Hepatic stellate cell (primary cell): ENCODE measurements around the gene EGLN2.
"Not testable (repeated sequence)": the region's sequence is repeated elsewhere in the genome, so short reads cannot be mapped to it uniquely, and the experiment has no call there.

ENCODE experiments used
- DNase-seq: peaks from one replicate; pipeline ENCODE4 v3.0.0; 2011; ENCODE audit warnings: low spot score

Gene EGLN2

DNA sequence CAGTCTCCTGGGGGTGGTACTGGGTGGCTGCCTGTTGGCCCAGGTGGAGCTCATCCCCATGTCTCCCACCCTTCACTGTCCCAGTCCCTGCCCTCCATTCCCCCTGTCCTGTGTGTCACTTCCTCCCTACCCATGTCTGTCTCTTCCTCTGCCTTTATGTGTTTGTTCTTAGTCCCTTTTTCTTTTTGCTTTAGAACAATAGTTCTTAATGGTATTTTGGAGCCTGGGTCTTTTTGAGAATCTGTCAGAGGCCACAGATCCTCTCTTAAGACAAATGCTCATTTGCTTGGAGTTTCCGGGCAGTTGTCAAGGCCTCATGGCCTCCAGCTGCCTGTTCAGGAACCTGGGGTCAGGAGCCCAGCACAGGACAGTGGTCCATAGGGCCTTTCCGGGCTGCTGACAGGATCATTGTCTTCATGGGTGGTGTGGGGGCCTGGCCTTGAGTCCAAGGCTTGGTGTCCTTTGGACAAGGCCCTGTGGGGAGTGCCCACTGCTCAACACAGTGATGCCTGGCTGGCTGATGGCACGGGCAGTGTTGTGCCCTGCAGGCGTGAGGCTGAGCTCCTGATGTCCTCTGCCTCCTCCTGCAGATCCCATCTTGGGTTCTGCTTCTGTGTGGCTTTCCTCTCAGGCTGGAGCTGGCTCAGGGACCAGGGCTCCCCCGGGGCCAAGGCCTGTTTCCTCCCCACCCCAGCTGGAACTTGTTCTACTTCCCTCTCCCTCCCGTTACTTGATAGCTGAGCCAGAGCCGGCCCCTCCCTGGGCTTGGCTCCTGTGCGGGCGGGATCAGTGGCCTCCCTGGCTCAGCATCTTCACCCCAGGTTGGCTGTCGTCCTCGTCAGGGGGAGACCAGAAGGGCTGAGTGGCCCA is 3.5 kb downstream of the EGLN2 start:
- DNase-seq: no peak

- no peak for DNase-seq
These were observed 4.3 kb downstream of the EGLN2 start for GRCh38 chr19:40803170-40803856.

DNA sequence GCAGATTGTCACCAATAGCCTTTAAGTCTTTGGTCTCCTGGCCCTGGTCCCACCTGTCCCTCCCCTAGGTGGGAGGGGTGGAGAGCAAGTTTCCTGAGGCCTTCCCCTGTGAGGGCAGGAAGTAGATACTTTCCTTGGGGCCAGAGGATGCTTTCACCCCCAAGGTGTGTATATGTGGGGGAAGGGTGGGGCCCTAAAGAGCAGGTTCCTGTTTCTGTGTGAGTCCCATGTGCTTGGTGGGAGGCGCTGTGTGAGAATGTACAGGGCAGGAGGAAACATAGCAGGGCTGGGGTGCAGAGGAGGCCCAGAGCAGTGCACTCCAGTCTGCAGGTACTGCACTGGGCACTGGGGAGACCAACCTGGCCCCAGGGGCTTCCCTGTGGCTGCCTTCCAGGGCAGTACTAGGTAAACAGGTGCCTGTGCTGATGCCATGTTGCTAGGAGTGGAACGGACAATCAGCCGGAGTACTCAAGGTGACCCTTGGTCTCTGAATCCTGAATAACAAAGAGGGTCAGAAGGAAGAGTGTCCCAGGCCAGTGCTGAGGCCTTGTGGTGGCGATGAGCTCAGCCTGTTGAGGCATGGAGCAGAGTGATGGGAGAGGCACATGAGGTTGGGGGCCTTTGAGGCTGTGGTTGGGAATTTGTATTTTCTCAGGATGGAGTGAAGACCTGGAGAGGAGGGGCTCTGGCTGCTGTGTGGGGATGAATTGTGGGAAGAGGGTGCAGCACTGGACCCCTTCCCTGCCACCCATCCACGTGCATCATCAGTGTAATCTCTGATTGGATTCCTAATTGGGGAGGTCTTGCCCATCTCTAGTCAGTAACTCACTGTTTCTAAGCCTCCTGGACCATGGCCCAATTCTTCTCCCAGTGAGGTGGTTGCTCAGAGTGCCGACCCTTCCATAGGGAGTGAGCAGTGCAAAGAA is 5.1 kb downstream of the EGLN2 start:
- no peak for DNase-seq

DNA sequence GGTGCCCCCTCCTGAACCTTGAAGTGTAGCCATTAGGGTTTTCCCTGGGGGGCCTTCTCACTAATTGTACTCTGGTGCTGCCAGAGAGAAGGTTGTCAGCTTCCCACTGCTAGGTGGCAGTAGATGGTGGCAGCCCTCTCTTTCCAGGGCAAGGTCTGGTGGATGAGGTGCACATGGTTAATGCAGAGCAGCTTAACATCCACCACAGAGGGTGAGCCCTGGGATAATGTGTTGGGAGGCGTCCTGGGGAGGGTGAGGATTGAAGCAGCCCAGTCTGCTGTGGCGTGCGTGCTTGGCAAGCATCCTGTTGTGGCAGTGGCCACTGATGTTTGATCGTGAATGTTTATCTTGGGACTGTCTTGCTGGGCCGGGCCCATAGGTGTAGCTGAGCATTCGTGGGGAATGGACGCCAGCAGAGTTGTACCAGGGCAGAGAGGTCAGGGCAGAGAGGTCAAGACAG is 5.8 kb downstream of the EGLN2 start:
- no peak for DNase-seq

DNA sequence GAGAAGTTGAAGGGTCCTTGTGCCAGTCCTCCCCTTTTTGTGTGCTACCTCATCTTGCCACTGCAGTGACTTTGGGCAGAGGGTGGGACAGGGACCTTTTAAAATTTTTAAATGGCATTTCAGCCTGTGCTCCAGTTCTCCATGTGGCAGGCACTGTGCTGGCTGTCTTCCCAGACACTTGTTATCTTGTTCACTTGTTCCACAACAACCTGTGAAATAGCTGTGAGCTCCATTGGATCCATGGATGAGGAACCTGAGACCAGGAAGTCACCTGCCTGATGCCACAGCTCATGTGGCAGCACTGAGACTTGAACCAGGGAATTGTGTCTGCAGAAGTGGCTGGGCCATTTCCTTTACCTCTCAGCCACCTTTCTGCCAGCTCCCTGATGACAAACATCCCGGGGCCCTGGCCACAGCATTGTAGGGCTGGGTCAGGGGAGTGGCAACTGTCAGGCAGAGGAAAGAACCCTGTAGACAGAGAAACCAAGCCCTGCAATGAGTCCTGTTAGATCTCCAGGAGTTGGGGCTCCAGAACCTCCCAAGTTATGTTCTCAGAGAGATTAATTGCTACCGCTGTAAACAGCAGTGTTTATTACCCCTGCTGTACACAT is 6.4 kb downstream of the EGLN2 start:
- DNase-seq: no peak

- DNase-seq: peak; percentile 100
These were observed 7.6 kb downstream of the EGLN2 start for GRCh38 chr19:40806423-40807146.

GRCh38 chr19:40807147-40808020 is 8.4 kb downstream of the EGLN2 start:
- no peak for DNase-seq

DNA sequence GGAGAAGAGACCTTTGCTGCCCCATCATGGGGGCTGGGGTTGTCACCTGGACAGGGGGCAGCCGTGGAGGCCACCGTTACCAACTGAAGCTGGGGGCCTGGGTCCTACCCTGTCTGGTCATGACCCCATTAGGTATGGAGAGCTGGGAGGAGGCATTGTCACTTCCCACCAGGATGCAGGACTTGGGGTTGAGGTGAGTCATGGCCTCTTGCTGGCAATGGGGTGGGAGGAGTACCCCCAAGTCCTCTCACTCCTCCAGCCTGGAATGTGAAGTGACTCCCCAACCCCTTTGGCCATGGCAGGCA is 9.0 kb downstream of the EGLN2 start:
- DNase-seq: no peak

GRCh38 chr19:40808497-40808896 is 9.5 kb downstream of the EGLN2 start:
- DNase-seq: no peak

DNA sequence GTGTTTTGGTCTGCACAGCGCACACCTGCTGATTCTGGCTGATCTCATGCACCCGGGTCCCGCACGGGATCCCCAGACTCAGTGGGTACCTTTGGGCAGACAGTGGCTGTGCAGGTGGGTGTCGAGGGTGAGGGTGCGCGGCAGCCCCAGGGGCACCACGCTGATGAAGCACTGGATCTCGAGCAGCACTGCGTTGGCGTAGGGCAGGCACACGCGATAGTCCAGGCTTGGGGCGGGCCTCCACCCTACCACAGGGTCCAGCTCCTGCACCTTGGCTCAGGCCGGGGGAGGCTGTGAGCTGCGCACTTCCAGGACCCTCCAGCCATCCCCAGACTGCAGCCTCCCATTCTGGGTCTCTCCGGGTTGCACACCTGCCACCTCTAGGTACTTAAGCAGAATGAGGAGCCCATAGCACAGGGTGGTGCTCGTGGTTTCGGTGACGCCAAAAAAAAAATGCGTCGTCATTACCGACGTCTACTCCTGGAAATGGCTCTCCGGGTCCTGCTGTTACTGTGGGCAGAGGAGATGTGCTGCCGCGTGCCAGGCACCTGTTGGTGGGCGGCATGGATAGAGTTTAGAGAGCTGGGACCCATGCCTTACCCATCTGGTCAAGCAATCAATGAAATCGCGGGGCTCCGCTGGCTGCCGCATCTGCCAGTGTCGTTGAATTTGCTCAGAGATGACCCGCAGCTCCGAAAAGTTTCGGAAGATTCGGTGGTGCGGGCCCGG is 10.5 kb downstream of the EGLN2 start:
- DNase-seq: no peak

DNA sequence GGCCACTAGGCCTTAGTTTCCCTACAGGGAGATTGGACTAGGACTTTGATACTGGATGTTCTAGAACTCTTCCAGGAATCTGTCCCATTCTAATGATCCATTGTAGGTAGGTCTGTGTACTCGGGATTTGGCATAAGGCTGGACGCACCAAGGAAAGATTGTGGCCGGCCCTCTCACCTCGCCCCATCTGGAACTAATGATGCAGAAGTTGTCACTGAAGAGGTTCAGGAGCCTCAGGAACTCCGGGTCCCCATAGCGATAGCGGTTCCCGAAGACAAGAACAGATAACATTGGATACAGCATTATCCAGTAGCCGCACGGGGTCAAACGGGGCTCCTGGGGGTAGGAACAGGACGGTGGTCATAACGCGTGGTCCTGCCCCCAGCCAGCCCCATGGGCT is 11.2 kb downstream of the EGLN2 start:
- no peak for DNase-seq

GRCh38 chr19:40810649-40811408 is 11.8 kb downstream of the EGLN2 start:
- DNase-seq: peak; percentile 54

DNA sequence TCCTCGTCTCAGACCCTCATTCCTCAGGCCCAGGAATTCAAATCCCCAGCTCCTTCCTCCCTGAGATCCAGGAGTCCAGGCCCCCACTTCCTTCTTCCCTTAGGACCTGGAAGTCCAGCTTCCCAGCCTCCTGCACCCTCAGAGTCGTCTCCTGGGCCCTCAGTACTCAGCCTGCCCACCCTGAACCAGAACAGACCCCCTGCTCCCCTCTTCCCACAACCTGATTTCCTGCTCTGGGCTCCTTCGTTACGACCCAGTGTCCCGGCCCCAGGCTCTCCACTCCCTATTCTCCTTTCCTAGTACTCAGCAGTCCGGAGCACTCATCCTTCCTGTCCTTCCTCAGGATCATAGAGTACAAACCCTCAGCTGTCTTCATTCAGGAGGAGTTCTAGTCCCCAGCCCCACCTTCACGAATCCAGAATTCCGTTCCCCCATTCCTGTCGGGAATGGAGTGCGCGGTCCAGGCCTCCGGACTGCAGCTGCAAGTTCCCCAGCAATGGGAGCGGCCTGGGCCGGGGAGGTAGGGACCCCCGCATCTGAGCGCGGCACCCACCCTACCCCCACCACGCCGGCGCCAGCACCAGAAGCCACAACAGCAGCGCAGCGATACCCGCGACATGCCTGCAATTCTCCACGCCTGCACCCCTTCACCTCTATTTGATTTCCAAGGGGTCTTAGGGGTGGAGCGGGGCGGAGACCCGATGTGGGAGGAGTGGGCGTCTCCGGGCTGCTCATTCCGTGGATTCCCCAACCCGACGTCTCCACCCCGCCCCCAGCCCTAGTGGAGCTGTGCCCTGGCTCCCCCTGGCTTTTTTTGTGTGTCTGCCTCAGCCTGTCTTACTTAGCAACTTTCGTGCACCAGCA is 12.7 kb downstream of the EGLN2 start:
- DNase-seq: no peak

DNA sequence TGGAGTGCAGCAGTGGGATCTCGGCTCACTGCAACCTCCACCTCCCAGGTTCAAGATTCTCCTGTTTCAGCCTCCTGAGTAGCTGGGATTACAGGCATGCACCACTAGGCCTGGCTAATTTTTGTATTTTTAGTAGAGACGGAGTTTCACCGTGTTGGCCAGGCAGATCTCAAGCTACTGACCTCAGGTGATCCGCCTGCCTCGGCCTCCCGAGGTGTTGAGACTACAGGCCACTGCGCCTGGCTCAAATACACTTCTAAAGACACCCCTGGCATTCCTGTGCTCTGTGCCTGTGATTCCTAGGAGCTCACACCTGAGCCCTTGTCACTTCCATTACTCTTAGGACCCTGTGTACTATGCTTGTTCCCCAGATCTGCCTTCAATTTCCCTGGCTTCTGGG is 13.6 kb downstream of the EGLN2 start:
- not testable (repeated sequence) for DNase-seq

DNA sequence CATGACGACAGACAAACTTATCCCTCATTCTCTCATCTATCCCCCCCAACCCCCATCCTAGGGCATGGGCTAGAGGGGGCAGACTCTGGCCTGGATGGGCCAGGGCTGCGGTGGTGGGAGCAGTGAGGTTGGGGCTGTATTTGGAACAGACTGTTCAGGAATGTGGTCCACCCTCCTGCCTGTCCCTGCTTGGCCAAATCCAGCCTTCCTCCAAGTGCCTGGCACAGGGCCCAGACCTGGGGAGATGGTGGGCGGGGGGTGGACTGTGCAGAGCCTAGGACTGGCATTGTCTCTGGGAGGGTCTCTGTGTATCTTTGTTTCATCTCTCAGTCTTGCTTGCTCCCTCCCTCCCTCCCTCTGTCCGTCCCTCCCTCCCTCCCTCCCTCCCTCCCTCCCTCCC is 14.2 kb downstream of the EGLN2 start:
- DNase-seq: no peak

DNA sequence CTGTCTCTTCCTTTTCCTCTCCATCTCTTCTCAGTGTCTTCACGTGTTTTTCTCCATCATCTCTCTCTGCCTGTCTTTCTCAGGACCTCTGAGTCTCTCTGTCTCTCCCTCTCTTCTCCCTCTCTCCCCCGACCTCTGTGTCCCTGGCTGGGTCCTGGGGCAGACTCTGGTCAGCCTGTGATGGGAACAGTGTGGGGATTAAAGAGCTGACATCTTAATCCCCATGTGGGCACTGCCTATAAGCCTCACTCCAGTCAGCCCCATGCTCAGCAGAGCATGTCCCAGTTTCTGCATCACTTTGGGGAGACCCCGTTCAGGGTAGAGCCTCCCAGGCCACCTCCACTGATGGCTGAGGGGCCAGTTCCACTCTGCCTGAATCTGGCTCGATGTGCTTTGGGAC is 16.2 kb downstream of the EGLN2 start:
- no peak for DNase-seq

- DNase-seq: not testable (repeated sequence)
These were observed 19.7 kb downstream of the EGLN2 start for GRCh38 chr19:40818480-40819399.
